Upper lobe of left lung (tissue), 4 donors: ENCODE results near the gene SHISAL1.

Source experiments
- POLR2A ChIP-seq, 4 donors: fragments of 450-650 bp; IDR thresholded peaks; one replicate each; pipeline ENCODE4 v1.5.1; 2016 to 2017; ENCODE audit warnings: antibody characterized with exemption in 4 of 4, mild to moderate bottlenecking in 2 of 4
- POLR2AphosphoS5 ChIP-seq, 2 donors: sonication (generic); formaldehyde crosslinking; IDR thresholded peaks; one replicate each; pipeline ENCODE4 v1.5.1; 2017; ENCODE audit warnings: antibody characterized with exemption in 2 of 2
- TF ChIP-seq, protein P1 (sequence below), 6 experiments: fragments of 450-650 bp in 4 of 6; fragments of 200-600 bp in 2 of 6; sonication (generic) in 2 of 6; IDR thresholded peaks; one replicate each; pipeline ENCODE4 v1.5.1; 2016 to 2019; ENCODE audit warnings: antibody characterized with exemption in 6 of 6

DNA sequence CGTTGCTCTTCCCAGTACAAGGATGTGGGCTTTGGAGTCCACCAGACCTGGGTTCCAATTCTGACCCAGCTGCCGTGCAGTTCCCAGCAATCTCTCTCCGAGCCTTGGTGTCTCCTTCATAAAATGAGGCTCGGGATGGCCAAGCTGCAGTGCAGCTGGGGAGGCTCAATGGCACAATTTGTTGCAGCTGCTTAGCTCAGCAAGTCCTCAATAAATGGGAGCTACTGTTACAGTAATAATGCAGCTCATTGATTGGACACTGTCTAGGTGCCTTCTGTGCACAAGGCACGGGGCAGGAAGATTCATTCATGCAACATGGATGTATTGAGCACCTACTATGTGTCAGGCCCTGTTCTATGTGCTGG, 37.1 kb downstream of the SHISAL1 start:
- TF ChIP-seq POLR2A (IDR thresholded peaks at IDR 0.05) (no peak), POLR2AphosphoS5 (IDR thresholded peaks at IDR 0.05) (no peak)
- TF ChIP-seq, protein P1, sequence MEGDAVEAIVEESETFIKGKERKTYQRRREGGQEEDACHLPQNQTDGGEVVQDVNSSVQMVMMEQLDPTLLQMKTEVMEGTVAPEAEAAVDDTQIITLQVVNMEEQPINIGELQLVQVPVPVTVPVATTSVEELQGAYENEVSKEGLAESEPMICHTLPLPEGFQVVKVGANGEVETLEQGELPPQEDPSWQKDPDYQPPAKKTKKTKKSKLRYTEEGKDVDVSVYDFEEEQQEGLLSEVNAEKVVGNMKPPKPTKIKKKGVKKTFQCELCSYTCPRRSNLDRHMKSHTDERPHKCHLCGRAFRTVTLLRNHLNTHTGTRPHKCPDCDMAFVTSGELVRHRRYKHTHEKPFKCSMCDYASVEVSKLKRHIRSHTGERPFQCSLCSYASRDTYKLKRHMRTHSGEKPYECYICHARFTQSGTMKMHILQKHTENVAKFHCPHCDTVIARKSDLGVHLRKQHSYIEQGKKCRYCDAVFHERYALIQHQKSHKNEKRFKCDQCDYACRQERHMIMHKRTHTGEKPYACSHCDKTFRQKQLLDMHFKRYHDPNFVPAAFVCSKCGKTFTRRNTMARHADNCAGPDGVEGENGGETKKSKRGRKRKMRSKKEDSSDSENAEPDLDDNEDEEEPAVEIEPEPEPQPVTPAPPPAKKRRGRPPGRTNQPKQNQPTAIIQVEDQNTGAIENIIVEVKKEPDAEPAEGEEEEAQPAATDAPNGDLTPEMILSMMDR (IDR thresholded peaks at IDR 0.05) = no peak
